GM18909 (cell line): ENCODE measurements around the gene MT1HL1.

Source experiments
- ATAC-seq: cut with Tn5 transposase; IDR thresholded peaks from one replicate; pipeline ENCODE4 v1.9.1; 2021; ENCODE audit warnings: mild to moderate bottlenecking; ENCODE audit not compliant: unreplicated experiment, poor library complexity

Gene MT1HL1

DNA sequence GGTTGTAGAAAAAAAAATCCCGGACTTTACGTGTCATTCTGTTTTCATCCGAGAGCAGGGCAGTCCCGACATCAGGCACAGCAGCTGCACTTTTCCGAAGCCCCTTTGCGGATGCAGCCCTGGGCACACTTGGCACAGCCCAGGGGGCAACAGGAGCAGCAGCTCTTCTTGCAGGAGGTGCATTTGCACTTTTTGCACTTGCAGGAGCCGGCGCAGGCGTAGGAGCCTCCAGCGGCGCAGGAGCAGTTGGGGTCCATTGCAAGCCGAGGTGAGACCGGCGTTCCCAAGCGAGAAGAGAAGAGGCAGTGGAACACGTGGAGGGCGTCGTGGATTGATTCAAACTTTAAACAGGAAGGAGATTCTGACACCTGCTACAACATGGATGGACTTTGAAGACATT lies at the start of gene MT1HL1:
Gene MT1HL1 (minus strand): TSS at position 326 of the 400 bp plus-strand sequence. CDS start 69 bp downstream, at position 257.
- ATAC-seq = no peak

DNA sequence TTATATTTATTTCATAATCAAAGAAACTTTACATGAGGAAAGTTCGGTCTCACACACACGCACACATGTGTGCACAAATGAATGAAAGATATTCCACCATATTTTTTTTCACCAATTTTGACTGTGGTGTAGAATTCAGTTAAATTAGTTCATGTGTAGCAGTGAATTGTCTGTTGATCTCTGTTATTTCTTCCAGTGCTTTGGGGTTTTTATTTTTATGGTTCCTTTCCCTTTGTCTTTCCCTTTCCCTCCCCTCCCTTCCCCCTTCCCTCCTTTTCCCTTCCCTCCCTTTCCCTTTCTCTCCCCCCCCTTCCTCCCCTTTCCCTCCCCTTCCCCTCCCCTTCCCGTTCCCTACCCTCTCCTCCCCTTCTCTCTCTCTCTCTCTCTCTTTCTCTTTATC lies 46.7 kb upstream of the MT1HL1 start:
- no peak for ATAC-seq

DNA sequence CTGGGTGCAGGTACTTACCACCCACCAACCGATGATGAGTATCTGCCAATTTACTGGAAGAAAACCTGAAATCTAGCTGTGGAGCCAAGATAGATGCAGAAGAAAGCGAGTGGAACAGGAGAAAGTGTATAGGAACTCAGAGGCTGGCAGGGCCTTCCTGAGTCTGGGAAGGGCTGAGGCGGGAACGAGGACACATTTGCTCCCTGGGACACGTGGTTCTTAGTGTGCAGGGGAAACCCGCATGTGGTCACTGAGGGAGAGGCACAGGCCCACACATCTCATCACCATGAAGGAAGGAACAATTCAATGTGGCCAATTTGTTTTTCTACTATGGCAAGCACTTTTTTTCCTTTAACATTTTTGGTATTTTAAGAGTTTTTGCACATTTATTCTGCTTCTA lies 45.9 kb upstream of the MT1HL1 start:
- ATAC-seq = no peak

DNA sequence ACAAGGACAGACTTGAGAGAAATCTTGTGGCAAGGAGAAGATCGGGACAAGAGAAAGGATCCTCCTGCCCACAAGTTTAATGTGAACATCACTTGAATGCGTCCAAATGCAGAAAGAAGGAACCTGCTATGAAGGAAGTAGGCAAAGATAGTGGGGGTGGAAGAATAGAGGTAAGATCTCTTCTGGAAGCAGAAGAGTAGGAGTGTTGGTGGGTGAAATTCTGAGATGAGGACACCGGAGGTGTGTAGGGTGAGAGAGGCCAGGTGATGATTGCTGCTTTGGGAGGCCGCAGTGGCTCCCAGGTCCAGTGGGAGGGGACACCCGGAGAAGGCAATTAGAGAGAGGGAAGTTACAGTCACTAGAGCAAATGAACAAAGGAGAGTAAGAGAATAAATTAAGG lies 44.6 kb upstream of the MT1HL1 start:
- no peak for ATAC-seq

DNA sequence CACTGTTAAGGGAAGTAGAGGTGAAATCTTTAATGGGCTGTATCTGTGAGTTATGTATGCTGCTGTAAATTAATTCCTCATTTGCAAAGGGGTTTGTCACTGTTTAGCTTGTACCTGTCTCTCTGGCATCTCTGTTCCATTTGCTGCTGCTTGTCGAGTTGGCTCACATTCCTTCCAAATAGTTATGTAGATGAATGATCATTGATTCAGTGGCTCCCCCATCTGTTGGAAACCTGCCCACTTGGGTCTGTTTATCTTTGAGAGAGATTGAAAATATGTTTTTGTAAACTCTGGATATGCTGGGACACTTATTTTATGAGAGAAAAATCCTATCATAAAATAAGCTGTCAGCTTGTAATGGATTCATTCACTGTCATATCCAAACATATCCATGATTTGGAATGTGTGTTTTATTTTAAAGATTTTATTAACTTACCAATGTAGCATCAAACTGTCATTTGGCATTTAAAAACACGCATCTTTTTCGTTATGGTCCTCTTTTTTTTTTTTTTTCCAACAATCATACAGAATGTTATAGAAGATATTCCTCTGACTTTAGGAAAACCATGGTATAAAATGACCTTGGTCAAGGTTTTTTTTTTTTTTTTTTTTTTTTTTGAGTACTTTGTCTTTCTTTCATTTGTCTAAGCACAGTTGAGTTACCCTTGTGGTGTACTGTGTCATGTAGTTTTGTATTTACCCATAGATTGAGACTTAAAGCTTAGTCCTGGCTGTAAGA lies 41.2 kb upstream of the MT1HL1 start:
- no peak for ATAC-seq

DNA sequence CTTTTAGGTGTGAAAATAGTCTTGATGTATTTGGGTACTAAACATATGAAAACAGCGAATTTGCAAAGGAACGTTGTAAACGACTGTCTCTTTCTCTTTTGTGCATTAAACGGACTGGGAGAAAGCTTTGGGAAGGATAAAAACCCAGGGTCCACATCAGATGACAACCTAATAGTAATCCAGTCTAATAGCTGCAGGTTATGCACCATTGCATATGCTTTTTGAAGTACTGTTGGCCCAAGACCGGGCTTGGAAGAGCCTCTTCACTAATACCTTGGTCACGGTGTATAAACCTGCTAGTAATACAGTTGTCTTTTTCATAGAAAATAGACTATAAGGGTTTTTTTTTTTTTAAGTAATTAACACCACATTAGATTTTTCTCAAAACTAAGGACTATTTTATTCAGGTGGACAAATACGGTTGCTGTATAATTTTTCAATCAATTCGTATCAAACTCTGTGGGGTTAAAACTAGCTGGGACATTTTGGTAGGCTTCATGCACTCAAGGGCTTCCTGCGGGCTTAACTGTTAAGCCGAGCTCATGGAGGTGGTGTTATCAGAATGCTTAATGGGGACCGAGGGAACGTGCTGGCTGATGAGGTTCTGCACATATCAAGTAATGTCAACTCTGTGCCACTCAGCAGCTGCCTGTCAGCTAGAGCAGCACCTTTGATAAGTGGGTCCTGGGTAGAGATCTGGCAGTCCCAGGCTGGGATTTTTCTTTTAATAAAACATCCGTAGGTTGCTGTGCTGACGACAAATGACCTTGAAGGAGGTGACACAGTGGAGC lies 39.8 kb upstream of the MT1HL1 start:
- no peak for ATAC-seq

DNA sequence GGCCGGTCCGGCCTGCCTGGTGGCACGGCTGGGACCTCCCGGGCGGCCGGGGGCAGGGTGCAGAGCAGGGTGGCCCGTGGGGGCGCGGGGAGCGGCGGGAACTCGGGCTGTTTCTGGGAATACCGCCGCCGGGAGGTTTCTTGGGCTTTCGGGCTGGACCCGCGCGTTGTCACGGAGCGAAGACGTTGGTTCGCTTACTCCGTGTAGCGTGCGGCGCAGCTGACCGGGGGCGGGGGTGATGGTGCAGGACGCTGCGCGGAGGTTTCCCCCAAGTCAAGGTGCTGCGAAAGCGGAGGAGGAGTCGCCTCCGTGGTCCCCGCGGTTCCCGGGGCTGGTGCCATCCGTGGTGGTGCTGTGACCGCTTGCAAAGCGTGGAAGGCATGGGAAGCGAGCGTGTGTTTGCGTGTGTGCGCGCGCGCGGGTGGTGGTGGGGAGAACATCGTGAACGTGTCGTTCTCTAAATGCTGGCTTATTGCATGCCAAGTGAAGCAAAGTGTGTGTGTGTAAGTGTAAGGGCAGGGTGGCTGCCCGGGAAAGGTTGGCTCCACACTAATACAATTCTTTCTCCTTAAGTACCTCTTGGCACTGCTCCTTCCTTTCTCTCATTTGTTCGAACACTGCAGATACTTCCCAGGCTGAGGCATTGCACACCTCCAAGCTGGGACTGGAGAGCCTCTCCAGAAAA lies 38.8 kb upstream of the MT1HL1 start:
- ATAC-seq = no peak

GRCh38 chr1:237042526-237042891 lies 38.3 kb upstream of the MT1HL1 start:
- no peak for ATAC-seq

- no peak for ATAC-seq
Observed at GRCh38 chr1:237041795-237042525, 37.7 kb upstream of the MT1HL1 start, which contains the start of gene RYR2. Gene RYR2 (plus strand): TSS chr1:237042184. CDS start chr1:237042522, 338 bp downstream.

DNA sequence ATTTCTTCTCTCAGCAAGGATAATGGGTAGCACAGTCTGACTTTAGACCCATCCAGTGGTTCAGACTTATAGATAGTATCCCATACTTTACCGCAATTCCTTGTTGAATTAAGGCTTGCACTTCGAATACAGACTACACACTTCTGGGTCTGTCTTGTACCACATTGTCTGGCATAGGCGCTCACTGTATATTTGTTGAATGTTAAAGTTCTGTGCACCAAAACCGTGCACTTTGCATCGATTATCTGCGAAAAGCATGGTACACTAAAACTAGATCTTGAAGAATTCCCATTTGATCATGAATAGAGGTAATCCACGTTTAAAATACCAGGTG lies 37.2 kb upstream of the MT1HL1 start:
- ATAC-seq = no peak

DNA sequence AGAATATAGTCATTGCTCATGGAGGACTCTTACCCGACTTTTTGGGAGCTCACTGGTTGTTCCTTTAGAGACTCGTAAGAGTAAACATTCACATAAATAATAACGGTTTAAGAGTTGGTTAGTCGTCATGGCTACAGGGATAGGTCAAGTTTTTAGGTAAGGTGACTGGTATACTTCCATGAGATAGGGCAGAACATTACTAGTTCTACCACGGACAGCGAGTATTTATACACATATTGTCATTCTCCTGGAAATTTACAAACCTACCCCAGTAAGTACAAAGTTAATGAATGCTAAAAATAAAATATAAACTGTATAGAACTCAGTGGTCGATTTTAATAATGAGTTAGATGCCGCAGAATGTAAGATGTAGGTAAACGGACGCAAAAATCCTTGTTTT lies 36.6 kb upstream of the MT1HL1 start:
- ATAC-seq = no peak

GRCh38 chr1:237038211-237038610 lies 34.0 kb upstream of the MT1HL1 start:
- no peak for ATAC-seq

DNA sequence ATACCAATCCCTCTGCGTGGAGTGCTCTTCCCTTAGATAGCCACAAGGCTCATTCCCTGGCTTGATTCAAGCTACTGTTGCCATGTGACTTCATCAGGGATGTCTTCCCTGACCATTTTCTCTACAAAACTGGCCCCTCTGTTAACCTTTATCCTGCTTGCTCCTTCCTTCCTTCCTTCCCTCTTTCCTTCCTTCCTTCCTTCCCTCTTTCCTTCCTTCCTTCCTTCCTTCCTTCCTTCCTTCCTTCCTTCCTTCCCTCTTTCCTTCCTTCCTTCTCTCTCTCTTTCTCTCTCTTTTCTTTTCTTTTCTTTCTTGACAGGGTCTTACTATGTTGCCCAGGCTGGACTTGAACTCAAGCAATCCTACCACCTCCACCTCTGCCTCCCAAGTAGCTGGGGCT lies 31.5 kb upstream of the MT1HL1 start:
- no peak for ATAC-seq

- ATAC-seq = no peak
Observed at GRCh38 chr1:237033804-237034203, 29.6 kb upstream of the MT1HL1 start.

DNA sequence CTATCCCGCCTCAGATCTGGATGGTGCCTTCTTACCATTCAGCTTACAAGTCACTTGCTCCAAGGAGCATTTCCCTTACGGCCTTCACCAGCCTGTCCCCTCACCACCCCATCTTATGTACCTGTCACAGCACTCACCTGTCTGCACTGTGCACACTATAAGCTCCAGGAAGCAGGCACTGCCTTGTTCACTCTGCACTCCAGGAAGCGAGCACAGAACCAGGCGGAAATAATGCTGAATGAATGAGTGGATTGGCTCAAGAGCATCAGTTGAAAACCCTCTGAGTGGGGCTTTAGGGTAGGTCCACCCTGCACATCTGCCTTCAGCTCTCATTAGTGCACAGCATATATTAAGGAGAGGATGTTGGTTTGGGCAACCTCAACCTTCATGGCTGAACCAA lies 28.8 kb upstream of the MT1HL1 start:
- ATAC-seq = no peak

- ATAC-seq = peak; percentile 85
Observed at GRCh38 chr1:237032029-237032428, 27.8 kb upstream of the MT1HL1 start.

GRCh38 chr1:237031480-237031879 lies 27.2 kb upstream of the MT1HL1 start:
- no peak for ATAC-seq

DNA sequence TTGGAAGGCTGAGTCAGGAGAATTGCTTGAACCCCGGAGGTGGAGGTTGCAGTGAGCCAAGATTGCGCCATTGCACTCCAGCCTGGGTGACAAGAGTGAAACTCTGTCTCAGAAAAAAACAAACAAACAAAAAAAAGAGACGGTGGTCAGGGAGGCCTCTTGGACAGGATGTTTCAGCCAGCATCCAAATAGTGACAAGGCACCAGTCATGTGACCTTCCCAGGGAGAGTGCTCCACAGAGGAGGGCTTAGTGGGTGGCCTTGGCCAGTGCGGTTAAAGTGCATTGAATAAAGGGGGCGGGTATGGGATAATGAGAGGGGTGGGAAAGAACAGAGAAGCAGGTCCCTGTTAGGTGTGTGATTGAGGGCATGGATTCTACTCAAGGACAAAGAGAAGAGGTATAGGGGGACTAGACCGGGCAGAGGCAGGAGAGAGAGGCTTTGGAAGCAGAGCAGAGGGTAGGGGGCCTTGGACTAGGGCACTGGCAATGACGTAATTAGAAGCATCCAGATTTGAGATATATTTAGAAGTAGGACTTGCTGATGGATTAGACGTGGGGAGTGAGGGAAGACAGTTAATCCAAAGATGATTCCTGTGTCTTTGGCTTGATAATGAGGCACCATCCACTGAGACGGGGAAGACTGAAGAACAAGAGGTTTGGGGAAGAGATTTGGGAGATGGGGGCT lies 25.8 kb upstream of the MT1HL1 start:
- no peak for ATAC-seq

GRCh38 chr1:237029240-237029639 lies 25.0 kb upstream of the MT1HL1 start:
- ATAC-seq = no peak
